Measurements from ENCODE around the gene NOG. TPM values are rescaled to one million over a fixed set of nuclear protein-coding genes. Genes with fewer than 3 reads are reported as not detected.

NOG gene
- total RNA-seq, result 0.13 TPM

- ATAC-seq, result peak; percentile 83
- peak; percentile 60 for DNase-seq (ENCODE audit: low spot score)
Measured at GRCh38 chr17:56593646-56594319, at the start of gene NOG. TSS of gene NOG (plus strand) at chr17:56593699. CDS start at chr17:56594224, 525 bp downstream.

DNA sequence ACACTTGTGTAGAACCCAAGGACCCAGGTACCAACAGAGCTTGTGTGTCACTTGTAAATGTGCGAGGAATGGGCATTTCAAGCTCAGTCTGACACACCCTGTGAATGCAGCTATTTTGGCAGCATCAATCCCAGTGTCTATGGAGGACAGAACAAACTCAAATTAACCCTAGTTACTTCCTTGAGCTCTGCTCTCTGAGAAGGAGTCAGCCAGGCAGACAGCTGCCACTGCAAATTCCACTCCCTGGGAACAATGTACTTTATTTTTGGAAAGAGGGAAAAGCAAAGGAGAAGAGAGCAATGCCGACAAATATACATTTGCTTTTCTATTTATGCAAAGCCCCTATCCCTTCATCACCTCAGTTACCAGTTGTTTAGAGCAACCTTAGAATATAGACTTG is 48.4 kb upstream of the NOG start:
- no peak for ATAC-seq
- DNase-seq (ENCODE audit: low spot score), result no peak

GRCh38 chr17:56545930-56546329 is 47.6 kb upstream of the NOG start:
- DNase-seq (ENCODE audit: low spot score) (no peak), ATAC-seq (no peak)

- DNase-seq (ENCODE audit: low spot score), result no peak
- no peak for ATAC-seq
Measured at GRCh38 chr17:56548661-56549060, 44.8 kb upstream of the NOG start.

DNA sequence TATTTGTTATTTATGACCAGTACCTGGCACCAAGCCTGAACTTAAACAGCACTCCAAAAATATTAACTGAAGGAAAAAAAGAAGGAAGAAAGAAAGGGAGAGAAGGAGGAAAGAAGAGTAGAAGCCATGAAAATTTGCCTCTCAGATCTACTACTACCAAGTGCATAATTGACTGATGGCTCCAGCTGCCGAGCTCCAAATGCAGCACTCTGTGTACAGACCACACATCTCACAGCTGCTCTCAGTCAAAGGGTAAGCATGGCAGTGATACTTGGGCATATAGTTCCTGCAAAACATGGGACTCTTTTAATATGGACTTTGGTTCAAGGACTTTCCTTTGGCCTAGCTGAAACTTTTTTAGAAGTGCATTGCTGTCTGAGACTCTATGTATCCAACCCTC is 44.0 kb upstream of the NOG start:
- no peak for ATAC-seq
- no peak for DNase-seq (ENCODE audit: low spot score)

- DNase-seq (ENCODE audit: low spot score) (no peak), ATAC-seq (no peak)
Measured at GRCh38 chr17:56557682-56558081, 35.8 kb upstream of the NOG start.

DNA sequence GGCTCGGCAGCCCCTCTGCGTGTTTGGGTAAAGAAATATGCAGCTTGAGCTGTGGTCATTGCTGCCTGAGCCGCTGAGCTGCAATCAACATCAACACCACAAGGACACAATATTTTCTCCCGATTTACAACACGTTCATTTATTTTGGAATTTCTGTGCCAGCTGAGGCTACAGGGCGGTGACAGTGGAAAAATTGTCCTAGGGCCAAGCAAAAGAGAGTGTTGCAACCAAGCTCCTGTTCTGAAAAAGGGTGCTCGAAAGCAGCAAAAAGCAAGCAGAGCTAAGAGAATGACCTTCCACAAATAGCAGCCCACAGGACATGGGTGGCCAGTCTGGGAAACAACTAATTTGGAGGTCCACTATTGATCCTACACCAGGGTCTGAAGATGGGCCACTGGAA is 35.4 kb upstream of the NOG start:
- ATAC-seq (peak; percentile 53), DNase-seq (ENCODE audit: low spot score) (no peak)

DNA sequence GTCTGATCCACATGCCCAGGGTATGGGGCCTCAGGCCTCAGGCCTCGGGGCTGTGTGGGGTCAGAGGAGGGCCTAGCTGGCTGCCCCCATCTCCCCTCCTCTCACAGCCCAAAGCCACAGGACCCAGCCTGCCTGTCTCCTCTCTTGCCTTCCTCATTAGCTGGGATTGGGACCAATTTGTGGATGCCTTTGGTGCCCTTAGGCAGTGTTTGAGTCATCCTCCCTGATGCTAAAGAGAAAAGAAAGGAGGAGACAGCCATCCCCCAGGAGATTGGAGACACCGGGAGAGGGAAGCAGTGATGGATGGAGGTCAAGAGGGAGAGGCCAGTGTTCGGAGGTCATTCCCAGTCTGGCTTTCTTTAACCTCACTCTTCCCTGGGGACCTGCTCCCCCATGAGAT is 23.3 kb upstream of the NOG start:
- ATAC-seq, result no peak
- no peak for DNase-seq (ENCODE audit: low spot score)

DNA sequence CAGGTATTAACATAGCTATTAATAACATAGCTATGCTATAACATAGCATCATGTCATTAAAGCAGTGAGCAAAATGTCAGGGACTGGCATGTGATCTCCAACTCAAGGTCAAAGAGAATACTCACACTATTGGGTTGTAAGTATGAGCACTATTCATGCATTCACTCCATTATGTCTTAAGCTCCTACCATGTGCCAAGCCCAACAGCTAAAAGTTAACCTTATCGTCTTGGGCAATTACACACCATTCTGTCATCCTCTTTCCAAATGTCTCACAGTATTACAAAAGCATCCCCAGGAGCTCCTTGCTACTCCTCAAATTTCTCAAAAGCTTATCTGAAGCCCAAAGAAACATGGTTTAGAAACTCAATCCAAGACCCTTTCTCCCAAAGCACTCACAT is 22.0 kb upstream of the NOG start:
- DNase-seq (ENCODE audit: low spot score), result no peak
- no peak for ATAC-seq

GRCh38 chr17:56577190-56577842 is 16.2 kb upstream of the NOG start:
- no peak for DNase-seq (ENCODE audit: low spot score)

DNA sequence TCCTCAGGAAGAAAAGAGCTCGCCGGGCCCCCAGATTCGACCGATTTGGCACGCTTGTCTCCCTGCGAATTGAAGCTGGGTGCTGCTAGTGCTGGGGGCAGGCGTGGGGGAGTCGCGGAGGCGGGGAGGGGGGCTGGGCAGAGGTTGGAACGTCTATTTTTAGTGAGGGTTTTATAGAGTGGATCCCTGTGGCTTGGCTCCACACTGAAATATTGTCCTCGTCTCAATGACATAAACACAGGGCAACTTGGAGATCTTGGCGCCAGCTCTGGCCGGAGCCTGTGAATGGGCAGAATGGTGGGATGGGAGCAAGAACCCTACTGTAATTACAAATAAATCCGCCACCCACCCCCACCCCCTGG is 15.7 kb upstream of the NOG start:
- ATAC-seq (no peak), DNase-seq (ENCODE audit: low spot score) (no peak)

More at GRCh38 chr17:56577190-56577842, 16.2 kb upstream of the NOG start:
- ATAC-seq, result no peak

- DNase-seq (ENCODE audit: low spot score) (no peak), ATAC-seq (no peak)
Measured at GRCh38 chr17:56581635-56582627, 11.6 kb upstream of the NOG start.

- DNase-seq (ENCODE audit: low spot score), result no peak
- no peak for ATAC-seq
Measured at GRCh38 chr17:56583772-56584171, 9.7 kb upstream of the NOG start.

- DNase-seq (ENCODE audit: low spot score) (no peak), ATAC-seq (no peak)
Measured at GRCh38 chr17:56587298-56587697, 6.2 kb upstream of the NOG start.

- ATAC-seq (peak; percentile 81), DNase-seq (ENCODE audit: low spot score) (peak; percentile 63)
Measured at GRCh38 chr17:56592487-56593085, 913 bp upstream of the NOG start.

DNA sequence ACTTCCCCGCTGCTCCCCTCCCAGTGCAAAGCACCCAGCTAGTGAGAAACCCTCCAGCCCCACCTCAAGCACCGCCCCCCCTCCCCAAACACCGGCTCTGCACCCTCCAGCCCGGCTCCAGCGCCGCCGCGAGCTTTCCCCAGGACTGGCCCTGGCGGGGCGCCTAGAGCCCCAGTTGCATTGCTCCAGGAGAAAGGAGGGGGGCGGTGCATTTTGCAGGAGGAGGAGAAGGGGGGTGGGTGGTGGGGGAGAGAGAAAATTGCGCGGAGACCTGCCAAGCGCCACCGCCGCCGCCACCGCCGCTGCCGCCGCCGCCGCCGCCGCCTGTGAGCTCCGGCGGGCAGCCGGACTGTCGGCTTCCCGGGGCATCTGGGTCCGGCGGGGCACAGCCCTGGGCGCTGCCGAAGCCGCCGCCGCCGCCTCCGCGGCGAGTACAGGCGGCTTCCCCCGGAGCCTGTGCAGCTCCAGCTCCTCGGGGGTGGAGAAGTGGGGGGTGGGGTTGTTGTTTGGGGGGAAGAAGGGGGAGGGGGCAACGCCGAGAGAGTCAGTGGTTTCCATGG is 333 bp upstream of the NOG start:
- peak; percentile 48 for DNase-seq (ENCODE audit: low spot score)
- ATAC-seq, result peak; percentile 68

DNA sequence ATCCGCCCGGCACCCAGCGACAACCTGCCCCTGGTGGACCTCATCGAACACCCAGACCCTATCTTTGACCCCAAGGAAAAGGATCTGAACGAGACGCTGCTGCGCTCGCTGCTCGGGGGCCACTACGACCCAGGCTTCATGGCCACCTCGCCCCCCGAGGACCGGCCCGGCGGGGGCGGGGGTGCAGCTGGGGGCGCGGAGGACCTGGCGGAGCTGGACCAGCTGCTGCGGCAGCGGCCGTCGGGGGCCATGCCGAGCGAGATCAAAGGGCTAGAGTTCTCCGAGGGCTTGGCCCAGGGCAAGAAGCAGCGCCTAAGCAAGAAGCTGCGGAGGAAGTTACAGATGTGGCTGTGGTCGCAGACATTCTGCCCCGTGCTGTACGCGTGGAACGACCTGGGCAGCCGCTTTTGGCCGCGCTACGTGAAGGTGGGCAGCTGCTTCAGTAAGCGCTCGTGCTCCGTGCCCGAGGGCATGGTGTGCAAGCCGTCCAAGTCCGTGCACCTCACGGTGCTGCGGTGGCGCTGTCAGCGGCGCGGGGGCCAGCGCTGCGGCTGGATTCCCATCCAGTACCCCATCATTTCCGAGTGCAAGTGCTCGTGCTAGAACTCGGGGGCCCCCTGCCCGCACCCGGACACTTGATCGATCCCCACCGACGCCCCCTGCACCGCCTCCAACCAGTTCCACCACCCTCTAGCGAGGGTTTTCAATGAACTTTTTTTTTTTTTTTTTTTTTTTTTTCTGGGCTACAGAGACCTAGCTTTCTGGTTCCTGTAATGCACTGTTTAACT is 1.0 kb downstream of the NOG start:
- ATAC-seq (no peak), DNase-seq (ENCODE audit: low spot score) (no peak)

DNA sequence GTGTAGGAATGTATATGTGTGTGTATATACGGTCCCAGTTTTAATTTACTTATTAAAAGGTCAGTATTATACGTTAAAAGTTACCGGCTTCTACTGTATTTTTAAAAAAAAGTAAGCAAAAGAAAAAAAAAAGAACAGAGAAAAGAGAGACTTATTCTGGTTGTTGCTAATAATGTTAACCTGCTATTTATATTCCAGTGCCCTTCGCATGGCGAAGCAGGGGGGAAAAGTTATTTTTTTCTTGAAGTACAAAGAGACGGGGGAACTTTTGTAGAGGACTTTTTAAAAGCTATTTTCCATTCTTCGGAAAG is 1.6 kb downstream of the NOG start:
- ATAC-seq (no peak), DNase-seq (ENCODE audit: low spot score) (no peak)

DNA sequence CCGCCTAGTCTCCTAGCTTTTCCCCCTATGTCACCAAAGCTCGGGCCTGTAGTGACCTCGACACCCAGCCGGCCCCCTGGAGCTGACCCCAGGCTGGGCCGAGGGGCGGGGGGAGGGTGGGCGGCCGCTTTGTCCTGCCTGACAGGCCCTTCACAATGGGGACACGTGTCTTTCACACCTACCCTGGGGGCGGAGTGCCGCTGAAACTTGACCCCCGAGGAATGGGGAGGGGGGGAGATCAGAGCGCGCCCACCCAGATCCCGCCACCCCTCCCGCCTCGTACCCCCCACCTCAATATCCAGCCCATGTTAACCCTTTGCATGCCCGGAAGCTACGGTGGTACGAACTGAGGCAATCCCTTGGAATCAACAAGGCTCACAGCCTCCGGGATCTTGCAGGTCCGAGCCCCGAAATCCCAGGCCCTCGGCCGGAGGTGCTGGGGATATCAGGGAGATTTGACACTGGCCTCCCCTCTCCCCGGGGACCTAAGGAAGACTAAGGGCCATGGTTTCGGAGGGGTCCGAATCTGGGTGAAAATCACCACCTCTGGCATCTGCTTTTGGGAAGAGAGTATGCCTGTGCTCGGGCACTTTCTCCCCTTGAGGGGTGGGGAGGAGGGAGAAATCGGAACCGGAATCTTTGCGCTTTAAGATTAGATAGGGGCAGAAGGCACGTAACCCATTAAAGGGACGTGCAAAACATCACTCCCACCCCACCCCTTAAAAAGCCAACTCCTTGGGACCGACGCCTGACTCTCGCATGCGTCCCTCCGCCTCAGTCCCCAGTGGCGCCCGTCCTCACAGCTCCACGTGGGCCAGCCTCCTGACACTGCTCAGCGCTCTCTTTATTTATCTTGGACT is 2.6 kb downstream of the NOG start:
- ATAC-seq (no peak), DNase-seq (ENCODE audit: low spot score) (no peak)
